GM18499 (cell line): ENCODE measurements around the gene CDK9.

Experiments
- ATAC-seq: cut with Tn5 transposase; IDR thresholded peaks from one replicate; pipeline ENCODE4 v1.9.1; 2021; ENCODE audit warnings: moderate number of reproducible peaks; ENCODE audit not compliant: insufficient read depth, unreplicated experiment

Gene CDK9

DNA sequence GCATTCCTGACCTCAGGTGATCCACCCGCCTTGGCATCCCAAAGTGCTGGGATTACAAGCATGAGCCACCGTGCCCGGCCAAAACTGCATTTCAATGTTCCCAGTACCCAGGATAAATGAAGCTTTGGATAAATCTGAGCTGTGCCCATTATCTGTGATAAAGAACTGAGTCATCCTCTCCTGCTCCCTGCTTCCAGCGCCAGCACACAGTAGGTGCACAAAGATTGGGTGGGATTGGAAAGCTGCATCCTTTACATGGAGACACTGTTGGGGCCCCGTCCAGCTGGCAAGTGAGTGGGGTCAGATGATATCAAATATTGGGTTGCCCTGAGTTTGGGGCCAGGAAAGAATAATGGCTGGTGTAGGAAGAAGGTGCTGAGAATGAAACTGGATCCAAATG, 24.8 kb upstream of the CDK9 start:
- no peak for ATAC-seq

DNA sequence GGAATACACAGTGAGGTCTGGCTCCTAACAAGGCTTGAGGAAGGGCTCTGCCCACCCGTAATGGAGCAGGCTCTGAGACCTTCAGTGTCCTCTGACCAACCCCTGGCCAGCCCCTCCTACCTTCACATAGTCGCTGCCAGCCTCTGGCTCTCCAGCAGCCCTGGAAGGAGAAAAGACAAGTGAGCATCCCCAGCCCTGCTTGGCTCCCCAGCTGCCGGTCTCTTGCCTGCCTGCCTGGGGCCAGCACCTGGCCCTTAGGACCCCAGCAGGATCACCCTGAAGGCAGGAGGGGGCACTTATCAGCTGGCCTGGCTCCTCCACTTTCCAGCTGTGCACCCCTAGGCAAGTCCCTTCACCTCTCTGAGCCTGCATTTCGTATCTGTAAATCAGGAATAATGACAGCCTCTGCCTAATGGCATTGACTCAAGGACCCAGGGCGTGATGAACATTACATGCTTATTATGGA, 24.3 kb upstream of the CDK9 start:
- ATAC-seq = no peak

DNA sequence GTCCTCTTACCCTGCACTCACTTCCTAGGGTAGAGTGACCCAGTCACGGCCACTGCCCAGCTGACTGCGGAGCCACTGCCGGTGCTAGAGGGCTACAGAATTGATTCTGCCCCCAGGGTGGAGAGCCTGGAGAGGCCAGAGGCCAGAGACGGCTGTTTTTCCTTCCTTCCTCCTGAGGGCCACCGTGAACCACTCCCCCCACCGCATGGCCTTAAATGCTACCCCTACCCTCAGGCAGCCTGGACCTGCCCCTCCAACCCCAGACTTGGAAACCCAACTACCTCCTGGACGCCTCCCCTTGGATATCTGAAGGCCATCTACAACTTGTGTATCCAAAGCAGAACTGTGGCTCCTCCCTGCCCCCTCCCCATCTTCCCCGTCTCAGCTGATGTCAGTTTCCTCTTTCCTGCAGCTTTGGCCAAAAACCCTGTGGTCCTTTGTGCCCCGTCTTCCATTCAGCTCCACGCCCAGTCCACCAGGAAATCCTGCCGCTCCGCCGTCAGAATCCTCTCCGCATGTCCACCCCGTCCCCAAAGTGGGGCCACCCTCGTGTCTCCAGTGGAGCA, 23.6 kb upstream of the CDK9 start:
- ATAC-seq = no peak

DNA sequence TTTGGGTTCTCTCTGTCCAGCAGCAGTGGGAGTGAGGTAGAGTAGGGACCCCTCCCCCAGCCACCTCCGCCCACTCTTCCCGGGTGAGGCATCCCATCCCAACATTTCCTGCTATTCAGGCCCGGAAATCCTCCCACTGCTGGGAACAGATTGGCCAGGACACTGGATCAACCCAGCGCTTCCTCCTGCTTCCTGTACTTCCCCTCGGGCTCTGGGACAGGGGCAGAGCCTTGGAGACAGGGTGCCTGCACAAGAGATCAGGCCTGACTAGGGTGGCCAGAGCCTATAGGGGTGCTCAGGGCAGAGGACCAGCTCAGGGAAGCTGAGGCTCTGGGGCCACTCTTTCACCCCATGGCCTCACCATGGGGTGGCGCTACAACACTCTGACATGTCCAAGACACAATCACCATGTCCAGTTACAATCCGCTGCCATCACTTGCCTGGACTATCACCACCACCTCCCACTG, 21.9 kb upstream of the CDK9 start:
- no peak for ATAC-seq

DNA sequence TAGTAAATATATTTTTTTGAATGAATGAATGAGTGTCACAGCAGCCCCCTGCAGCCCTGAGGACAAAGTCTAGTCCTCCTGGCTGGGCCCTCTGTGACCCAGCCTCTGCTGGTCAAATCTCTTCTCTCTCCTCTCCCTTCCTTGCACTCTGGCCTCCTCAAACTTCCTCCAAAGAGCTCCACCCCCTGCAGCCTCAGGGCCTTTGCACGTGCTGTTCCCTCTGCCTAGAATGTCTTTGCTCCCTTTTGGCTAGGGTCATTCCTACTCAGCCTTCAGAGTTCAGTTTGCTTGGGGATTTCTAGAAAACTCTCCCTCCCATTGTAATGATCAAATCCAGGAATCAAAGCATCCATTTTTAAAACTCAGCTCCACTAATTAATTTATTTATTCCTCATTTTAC, 20.4 kb upstream of the CDK9 start:
- ATAC-seq = no peak

DNA sequence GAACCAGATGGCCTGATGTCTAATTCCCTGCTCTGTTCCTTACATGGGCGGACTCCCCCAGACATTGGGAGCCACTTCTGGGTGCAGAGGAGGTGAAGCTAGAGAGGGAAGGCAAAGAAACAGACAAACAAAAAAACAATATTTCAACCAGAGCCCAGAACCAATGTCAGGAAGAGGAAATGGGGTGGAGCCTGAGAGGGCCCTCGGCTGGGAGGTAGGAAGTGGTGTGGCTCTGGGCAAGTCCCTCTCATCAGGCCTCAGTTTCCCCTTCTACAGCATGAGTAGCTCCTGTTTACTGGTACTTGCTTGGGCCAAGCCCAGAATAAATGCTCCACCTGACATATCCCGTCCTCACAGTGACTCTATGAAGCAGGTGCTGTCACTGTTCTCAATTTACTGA, 18.4 kb upstream of the CDK9 start:
- no peak for ATAC-seq

DNA sequence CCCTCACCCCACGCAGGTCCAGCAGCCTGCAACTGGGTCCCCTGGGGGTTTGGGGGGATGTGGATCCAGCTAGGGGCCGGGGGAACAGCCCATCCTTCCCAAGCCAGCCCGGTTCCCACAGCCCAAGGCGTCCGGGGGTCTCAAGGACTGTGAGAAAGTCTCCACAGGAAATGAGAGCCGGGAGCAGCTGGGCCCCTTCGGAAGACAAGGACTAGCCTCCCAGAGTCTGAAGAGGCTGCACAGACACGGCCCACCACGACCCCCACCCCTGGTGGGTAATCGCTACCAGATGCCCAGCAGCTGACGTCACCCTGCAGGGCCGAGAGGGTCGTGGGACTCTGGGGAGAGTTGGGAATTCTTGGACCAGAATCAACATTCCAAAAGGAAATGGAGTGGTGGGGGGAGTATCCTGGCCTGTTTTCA, 17.9 kb upstream of the CDK9 start:
- ATAC-seq = no peak

DNA sequence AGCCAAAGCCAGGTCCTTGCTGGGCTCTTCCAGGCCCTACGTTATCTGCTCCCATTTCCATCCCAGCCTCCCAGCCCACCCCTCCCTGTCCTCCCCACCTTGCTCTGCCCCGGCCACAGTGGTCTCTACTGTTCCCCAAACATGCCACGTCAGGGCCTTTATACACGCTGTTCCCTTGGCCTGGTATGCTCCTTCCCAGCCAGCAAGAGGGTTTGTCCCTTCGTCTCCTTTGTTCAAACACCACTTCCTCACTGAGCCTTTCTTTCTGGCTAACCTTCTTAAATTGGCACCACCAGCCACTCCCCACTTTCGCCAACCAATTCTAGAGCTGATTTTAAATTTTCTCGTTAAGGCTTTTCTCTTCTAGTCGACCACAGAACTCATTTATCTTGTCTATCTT, 17.1 kb upstream of the CDK9 start:
- no peak for ATAC-seq

DNA sequence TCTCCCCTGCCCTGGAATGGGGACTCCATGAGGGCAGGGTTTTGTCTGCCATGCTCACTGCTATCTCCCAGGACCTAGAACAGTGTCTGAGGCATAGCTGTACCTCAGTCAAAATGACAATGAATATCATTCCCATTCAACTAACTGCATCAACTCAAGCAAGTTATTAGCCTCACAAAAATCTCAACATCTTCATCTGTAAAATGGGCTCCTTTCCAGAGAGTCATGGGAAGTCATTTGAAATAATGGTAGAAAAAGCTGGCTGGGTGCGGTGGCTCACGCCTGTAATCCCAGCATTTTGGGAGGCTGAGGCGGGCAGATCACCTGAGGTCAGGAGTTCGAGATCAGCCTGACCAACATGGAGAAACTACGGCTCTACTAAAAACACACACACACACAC, 16.7 kb upstream of the CDK9 start:
- ATAC-seq = no peak

DNA sequence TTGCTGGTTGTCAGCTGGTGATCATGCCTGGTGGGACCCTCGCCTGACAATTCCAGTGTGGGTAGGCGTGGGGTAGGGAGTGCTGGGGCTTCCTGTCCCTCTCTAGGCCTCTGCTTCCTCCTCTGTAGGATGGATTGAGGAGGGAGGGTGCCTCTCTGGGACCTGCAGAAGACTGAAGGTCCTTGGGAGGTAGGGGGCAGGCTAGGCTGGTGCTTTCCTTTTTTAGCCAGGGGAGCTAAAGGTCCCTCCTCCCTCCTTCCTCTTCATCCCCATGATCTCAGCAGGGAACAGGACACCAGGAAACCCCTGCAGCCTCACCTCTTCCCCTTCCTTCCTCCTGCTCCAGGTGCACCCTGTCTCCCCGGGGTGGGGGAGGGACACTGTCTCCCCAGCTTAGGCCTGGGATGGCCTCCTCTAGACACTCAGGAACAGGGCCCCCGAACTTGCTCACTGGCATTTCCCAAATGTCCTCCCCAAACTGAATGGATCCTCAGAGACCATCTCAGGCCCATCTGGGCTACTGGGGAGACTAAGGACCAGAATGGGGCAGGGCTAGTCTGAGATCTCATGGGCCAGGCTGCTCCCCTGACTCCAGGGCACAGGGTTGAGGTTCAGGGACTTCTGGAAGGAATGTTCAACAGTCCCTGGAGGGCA, 15.8 kb upstream of the CDK9 start:
- no peak for ATAC-seq

DNA sequence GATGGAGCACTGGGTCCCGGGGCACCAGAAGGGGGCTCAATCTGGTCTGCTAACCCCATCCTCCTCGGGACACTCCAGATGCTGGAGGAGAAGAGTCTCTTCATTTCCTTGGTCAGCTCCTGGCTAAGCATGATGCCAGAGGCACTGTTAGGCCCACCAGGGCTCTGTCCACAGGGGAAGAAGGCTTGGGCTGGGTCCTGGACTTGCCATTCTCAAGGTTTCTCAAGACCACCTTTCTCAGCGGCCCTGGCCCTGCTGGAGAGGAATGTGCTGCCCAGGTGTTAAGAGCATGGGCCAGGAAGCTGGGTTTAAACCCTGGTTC, 15.3 kb upstream of the CDK9 start:
- ATAC-seq = no peak

DNA sequence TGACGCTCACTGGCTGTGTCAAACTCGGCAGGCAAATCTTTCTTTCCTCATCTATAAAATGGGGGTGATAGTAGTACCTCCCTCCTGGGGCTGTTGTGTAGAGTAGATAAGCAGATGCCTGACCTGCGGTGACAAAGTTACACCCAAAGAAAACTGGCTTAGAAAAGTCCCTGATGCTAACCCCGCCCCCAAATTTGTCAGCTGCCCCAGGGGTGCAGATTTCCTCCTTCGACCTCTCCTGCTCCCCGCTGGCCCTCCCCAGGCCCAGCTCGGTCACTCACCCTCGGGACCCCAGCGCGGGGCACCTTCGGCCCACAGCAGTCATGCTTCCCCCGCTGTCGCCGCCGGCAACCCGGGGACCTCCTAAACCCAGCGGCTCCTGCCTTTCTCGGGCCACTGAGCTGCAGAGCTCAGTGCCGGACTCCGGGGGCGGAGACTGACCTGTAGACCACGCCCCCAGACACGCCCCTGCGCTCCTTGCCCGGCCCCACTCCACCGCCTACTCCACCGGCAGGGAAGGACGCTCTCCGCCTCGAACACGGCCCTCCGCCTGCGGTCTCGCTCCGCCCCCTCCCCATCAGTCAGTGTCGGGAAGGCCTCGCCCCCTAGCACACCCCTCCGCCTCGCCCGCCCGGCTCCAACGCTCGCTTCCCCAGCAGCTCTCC, 14.8 kb upstream of the CDK9 start:
- peak; percentile 68 for ATAC-seq

DNA sequence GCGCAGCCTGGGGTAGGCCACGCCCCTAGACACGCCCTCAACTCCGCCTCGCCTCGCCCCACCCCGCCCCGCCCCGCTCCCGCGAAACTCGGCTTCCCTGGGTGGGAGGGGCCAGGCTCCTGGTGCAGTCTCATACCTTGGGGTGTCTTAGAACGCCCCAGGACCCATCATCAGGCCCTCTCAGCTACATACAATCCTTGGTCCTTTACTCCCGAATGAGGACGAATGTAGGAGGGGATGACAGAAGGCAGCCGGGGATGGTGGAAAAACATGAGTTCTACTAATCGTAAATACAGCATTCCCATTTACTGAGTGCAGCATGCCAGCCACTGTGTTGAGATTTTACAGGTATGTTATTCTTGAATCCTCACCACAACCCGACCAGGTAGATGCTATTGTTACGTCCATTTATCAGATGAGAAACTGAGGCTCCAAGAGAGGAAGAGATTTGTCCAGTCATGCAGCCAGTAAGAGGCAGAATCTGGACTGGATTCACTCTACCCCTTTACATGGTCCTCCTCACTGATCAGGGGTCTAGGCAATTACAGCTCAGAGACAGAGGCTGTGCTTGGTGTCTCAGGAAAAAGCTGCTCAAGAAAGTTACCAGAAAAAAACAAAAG, 14.2 kb upstream of the CDK9 start:
- ATAC-seq = no peak

DNA sequence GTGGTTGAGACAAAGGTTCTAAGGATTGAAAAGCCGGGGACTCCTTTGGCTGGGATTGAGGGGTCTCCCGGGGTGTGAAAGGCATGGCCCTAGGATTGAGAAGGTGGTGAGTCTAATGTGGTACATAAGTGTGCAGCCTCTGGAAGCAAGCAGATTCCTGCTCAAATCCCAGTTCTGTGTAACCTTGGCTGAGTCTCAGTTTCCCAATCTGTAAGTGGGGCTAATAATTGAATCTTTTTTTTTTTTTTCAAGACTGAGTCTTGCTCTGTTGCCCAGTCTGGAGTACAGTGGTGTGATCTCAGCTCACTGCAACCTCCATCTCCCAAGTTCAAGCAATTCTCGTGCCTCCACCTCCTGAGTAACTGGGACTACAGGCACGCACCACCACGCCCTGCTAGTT, 13.2 kb upstream of the CDK9 start:
- no peak for ATAC-seq

DNA sequence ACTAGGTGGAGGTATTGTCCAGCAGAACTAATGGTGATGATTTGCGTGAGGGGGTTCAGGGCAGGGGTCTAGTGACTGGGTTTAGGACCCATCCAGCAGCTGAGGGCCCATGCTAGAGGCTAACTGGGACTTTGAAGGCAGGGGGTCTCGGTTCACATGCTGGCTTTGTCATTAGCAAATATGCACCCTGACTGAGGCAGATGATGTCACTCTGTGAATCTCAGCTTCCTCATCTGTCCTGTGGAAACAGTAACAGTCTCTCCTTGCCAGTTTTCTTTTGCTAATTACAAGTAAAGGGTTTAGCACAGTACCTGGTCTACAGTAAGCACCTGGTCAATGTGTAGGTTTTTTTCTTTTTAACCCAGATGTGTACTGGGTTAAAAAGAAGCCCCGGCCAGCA, 12.6 kb upstream of the CDK9 start:
- ATAC-seq = no peak

DNA sequence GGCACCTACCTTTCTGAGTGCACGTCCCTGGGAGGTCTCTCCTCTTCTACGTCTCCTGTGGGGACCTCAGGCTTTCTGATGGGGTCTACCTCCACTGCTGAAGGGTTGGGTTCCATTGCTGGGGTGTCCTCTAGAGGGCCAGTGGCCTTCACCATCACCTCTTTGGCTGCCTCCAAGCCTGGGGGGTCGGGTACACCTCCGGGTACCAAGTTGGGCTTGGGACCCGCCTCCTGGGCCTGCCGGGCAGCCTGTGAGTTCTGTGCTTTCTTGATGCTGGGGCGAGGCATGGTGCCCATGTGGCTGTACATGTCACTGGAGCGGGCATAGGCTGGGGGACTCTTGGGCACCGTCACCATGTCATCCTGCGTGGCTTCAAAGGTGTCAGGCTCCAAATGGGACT, 11.9 kb upstream of the CDK9 start:
- ATAC-seq = no peak

DNA sequence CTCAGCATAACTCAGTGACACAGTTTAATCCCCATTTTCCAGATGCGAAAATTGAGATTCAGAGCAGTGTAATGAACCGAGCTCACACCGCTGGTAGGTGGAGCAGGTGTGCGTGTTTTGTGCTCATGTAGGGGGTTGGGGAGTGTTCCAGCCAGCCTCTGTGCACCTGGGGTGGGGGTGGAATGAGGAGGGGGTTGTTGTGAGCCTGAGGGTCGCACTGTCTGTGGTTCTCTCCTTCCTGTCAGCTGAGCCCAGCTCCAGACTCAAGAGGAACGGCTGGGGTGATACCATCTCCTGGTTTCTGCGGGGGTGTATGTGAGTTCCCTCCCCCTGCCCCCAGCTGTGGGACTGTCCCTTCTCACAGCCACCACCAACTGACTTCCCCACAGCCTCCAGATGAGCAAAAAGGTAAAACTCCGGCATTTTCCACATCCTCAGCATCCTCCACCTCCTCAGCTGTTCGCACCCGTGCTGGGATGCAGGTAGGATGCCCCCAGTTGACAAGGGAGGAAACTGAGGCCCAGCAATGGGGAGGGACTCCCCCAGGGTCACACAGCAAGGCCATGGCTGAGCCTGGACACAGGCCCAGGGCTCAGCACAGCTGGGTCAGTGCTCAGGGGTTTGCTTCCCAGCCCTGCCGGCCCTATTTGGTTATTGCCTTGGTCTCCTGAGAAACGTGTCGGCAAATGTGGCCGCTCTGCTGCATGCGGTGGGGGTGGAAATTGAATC, 9.5 kb upstream of the CDK9 start:
- ATAC-seq = no peak

DNA sequence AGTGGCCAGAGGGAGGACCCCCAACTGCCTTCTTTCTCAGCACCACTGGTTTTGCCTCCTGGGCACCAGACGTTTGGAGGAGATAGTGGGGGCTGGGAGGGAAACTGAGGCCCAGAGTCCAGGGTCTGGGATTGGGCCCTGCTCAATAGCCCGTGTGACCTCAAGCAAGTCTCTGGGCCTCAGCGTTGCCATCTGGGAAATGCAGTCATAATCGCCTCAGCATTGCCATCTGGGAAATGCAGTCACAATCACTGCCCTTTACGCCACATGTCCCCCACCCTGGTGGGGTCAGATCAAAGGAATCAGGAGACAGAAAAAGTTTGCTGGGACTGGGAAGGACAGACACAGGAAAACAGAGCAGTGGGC, 8.9 kb upstream of the CDK9 start:
- no peak for ATAC-seq

DNA sequence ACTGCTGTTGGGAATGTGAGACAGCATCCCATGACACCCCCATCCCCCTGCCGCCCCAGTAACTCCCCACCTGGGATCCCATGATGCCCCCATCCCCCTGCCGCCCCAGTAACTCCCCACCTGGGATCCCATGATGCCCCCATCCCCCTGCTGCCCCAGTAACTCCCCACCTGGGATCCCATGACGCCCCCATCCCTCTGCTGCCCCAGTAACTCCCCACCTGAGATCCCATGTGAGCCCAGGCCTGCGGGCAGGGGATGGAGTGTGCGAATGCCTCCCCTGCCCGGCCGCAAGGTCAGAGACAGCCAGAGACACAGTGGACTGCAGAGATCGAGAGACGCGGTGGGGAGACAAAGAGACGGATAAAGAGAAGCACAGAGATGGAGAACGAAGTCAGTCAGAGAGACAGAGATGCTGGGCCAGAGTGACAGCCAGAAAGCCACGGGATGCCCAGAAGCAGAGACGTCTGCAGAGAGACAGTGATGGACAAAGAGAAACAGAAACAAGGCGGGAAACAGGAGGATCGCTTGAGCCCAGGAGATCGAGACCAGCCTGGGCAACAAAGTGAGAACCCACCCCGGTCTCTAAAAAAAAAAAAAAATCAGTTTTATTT, 8.4 kb upstream of the CDK9 start:
- ATAC-seq = no peak

DNA sequence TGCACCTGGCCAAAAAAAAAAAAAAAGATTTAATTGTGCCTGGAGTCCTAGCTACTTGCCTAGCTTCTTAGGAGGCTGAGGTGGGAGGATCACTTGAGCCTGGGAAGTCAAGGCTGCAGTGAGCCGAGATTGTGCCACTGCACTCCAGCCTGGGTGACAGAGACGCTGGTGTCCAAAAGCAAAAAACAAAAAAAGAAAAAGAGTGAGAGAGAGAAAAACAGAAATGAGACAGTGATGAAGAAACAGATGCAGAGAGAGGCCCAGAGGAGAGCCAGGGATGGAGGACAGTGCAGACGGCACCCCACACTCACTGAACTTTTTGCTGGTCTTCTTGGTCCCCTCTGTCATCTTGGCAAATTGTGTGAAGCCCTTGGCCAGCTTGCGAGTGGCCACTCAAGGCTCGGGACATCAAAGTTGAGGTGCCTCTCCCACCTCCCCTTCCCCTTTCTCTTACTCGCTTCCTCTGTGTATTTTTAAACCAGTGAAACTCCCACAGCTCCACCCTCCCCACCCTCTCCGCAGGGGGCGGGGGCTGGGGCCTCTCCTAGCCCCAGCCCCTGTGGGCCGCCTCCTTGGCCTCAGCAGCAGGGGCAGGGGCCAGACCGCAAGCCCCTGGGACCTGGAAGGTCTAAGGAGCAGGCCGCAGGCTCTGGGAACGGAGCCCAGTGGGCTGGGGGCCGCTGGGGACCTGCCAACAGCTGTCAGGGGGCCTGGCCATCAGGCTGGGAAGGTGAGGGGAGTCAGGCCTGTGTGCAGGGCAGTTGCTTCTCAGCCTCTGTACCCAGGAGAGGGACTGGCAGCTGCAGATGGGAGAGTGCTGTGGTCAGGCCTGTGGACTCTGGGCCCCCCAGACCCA, 7.3 kb upstream of the CDK9 start, which contains the start of gene SH2D3C:
Gene SH2D3C (minus strand): TSS at position 387 of the 856 bp plus-strand sequence. CDS start 39 bp downstream, at position 348.
- no peak for ATAC-seq
